OCI-LY3 (cell line): ENCODE measurements around the gene ARX.

Source experiments
- H2AFZ ChIP-seq: fragments of 200-600, 300-600 bp; shearing (Covaris generic); 2 replicates; pipeline ENCODE4 v1.6.0; 2014; ENCODE audit warnings: antibody characterized with exemption, low read depth, low read length
- H3K27ac ChIP-seq: fragments of 200-600, 300-600 bp; sonication (generic); 2 replicates; pipeline ENCODE4 v1.5.1; 2014; ENCODE audit warnings: mild to moderate bottlenecking, low read length, moderate library complexity, mixed read lengths
- H3K27me3 ChIP-seq: fragments of 200-600, 300-600 bp; sonication (generic); 2 replicates; pipeline ENCODE4 v1.6.1; 2014; ENCODE audit warnings: low read depth, low read length, mixed read lengths
- H3K36me3 ChIP-seq: fragments of 200-600, 300-600 bp; sonication (generic); replicated peaks from 2 replicates; pipeline ENCODE3; 2014; ENCODE audit warnings: low read depth, low read length, mixed read lengths
- H3K4me1 ChIP-seq: fragments of 300-600, 200-600 bp; sonication (generic); 2 replicates; pipeline ENCODE4 v1.6.1; 2014; ENCODE audit warnings: low read length, mixed read lengths
- H3K4me2 ChIP-seq: fragments of 200-600, 300-600 bp; sonication (generic); 2 replicates; pipeline ENCODE4 v1.6.1; 2014; ENCODE audit warnings: low read length, mixed read lengths
- H3K4me3 ChIP-seq: fragments of 300-600, 200-600 bp; sonication (generic); 2 replicates; pipeline ENCODE4 v1.5.1; 2014; ENCODE audit warnings: antibody characterized with exemption, mild to moderate bottlenecking, low read length, moderate library complexity
- H3K79me2 ChIP-seq: fragments of 300-600, 200-600 bp; shearing (Covaris generic); 2 replicates; pipeline ENCODE4 v1.6.1; 2014; ENCODE audit warnings: mild to moderate bottlenecking, low read length, mixed read lengths
- H3K9ac ChIP-seq: fragments of 300-600, 200-600 bp; shearing (Covaris generic); 2 replicates; pipeline ENCODE4 v1.6.0; 2014; ENCODE audit warnings: mild to moderate bottlenecking, low read length, moderate library complexity
- H3K9me3 ChIP-seq: fragments of 200-600, 300-600 bp; shearing (Covaris generic); 2 replicates; pipeline ENCODE4 v1.6.1; 2014; ENCODE audit warnings: low read length, mixed read lengths; ENCODE audit not compliant: insufficient read depth
- H4K20me1 ChIP-seq: fragments of 200-600, 300-600 bp; sonication (generic); 2 replicates; pipeline ENCODE4 v1.6.1; 2016; ENCODE audit warnings: low read length, mixed read lengths; ENCODE audit not compliant: insufficient read depth
- EZH2phosphoT487 ChIP-seq: fragments of 200-600 bp; shearing (Covaris generic); IDR thresholded peaks from 2 replicates; pipeline ENCODE4 v1.6.1; 2018; ENCODE audit warnings: antibody characterized with exemption, mixed run types, low read depth
- TF ChIP-seq, protein P1 (sequence below): fragments of 200-600, 300-600 bp; sonication (generic); IDR thresholded peaks from 2 replicates; pipeline ENCODE4 v1.5.1; 2014; ENCODE audit warnings: antibody characterized with exemption, low read length, low read depth

ARX gene

DNA sequence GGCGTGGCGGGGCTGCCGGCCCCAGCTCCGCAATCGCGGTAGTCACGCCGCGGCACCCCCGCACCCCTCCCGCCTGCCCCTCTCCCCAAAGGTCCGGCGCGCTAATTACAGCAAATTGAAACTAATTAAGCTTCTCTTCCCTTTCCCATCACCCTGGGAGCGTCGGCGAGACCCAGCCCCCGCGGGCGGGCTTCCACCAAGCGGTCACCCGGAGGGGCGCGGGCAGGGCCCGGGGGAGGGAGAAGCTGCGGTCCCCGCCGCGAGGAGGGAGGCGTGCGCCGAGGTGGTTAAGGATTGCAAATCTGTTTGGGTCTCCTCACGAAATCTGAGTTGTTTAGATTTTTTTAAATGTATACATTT is 13.1 kb downstream of the ARX start:
- Histone ChIP-seq H3K27ac (no peak overlapping the region), H3K36me3 (no peaks in the 10 kb centered on the region)

DNA sequence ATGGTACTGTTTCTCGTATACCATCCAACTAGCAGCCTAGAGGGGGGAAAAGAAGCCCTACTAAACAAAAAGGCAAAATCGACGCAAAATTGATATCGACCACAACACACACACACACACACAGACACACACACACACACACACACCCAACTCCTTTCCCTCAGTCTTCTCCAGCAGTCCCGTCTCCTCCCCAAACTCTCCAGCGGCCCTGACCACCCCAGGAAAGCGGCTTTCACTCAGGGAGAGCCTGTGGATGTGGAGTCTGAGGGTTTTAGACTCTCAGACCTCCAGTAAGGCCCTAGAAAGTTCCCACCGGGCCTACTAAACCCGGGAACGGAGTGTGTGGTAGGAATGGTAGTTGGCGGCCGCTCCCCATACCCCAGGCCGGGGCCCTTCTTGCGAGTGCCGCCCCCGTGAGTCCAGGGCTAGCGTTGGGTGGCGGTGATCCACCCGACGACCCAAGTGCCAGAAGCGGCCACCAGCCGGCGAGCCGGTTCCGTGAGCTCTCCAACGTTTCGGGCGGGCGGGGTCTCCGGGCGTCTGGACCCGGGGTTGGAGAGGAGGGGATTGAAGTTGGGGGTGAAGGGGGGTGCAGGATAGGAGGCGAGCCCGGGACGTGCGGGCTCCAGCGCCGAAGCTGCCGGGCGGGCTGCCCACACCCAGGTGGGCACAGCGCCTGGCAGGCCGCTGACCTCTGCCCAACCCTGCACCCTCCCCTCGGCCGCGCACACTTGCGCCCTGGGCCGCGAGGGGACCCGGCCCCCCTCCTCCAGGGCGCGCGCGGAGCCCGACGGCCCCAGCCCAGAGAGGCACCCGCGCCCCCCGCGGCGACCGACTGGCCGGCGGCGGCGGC is 13.7 kb downstream of the ARX start:
- no peak overlapping the region for H3K4me2 ChIP-seq
- H3K9ac ChIP-seq, result no peak overlapping the region
- no peaks in the 10 kb centered on the region for H3K4me1 ChIP-seq
- H3K79me2 ChIP-seq, result no peaks in the 10 kb centered on the region
- no peaks in the 10 kb centered on the region for H3K36me3 ChIP-seq
- H2AFZ ChIP-seq, result no peak overlapping the region
- H3K4me3 ChIP-seq, result no peak overlapping the region
- no peaks in the 10 kb centered on the region for H4K20me1 ChIP-seq
- H3K27me3 ChIP-seq, result no peaks in the 10 kb centered on the region
- no peak for TF ChIP-seq EZH2phosphoT487
- TF ChIP-seq, protein P1, sequence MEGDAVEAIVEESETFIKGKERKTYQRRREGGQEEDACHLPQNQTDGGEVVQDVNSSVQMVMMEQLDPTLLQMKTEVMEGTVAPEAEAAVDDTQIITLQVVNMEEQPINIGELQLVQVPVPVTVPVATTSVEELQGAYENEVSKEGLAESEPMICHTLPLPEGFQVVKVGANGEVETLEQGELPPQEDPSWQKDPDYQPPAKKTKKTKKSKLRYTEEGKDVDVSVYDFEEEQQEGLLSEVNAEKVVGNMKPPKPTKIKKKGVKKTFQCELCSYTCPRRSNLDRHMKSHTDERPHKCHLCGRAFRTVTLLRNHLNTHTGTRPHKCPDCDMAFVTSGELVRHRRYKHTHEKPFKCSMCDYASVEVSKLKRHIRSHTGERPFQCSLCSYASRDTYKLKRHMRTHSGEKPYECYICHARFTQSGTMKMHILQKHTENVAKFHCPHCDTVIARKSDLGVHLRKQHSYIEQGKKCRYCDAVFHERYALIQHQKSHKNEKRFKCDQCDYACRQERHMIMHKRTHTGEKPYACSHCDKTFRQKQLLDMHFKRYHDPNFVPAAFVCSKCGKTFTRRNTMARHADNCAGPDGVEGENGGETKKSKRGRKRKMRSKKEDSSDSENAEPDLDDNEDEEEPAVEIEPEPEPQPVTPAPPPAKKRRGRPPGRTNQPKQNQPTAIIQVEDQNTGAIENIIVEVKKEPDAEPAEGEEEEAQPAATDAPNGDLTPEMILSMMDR, result no peak
- no peak overlapping the region for H3K27ac ChIP-seq
- no peaks in the 10 kb centered on the region for H3K9me3 ChIP-seq

More for the DNA sequence above, 13.1 kb downstream of the ARX start:
- Histone ChIP-seq H3K79me2 (no peaks in the 10 kb centered on the region), H3K9ac (no peak overlapping the region), H2AFZ (no peak overlapping the region), H3K27me3 (no peaks in the 10 kb centered on the region), H3K4me2 (no peak overlapping the region), H3K9me3 (no peaks in the 10 kb centered on the region), H4K20me1 (no peaks in the 10 kb centered on the region), H3K4me3 (no peak overlapping the region), H3K4me1 (no peaks in the 10 kb centered on the region)
- TF ChIP-seq EZH2phosphoT487, result no peak
- TF ChIP-seq, protein P1, result no peak

DNA sequence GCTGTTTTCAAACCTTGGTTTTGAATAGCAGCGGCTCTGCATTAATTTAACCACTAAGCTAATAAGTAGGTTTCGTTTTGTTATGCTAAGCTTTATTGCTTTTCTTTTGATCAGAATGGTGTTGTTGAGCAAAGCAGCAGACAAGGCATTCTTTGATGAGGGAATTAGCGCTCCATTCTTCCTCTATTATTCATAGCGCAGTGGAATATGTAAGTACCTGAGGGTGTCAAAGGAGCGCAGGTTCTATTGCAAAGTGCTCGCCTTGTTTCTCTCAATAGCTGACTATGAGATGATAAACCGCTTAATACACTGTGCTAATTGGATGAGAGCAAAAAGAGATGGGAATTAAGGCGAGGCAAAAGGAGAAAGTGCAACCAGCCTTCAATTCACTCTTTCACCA is 16.3 kb downstream of the ARX start:
- Histone ChIP-seq H3K79me2 (no peaks in the 10 kb centered on the region), H2AFZ (no peak overlapping the region), H3K4me2 (no peak overlapping the region), H3K36me3 (no peaks in the 10 kb centered on the region), H3K27me3 (no peaks in the 10 kb centered on the region), H3K4me3 (no peak overlapping the region), H3K27ac (no peak overlapping the region), H3K9me3 (no peaks in the 10 kb centered on the region), H4K20me1 (no peaks in the 10 kb centered on the region), H3K4me1 (no peaks in the 10 kb centered on the region), H3K9ac (no peak overlapping the region)
- no peak for TF ChIP-seq EZH2phosphoT487
- TF ChIP-seq, protein P1, result no peak

DNA sequence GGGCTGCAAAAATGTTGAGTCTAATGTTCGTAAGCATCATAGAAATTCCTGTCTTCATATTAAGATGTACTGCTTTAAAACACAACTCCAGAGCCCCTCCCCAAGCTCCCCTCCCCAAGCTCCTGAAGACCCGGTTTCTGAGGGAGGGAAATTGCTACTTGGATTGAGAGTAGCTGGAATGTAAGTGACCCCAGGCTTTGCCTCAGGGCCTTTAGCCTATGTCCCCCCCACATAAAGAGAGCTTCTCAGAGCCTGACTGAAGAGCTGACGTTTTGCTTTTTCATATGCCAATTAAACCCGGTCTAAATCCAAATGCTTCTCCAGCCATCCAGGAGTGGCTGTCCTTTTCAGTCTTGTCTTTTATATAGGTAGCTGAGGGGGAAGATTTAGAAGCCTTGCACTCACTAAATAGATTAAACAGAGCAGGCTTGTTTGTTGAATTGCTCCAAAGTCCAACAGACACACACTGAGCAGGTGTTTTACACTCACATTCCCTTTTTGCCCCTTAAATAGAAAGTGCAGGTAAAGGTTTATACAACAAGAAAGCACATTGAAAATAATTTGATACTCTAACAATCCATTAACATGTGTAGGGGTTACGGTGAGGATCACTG is 19.6 kb downstream of the ARX start:
- no peak overlapping the region for H3K4me2 ChIP-seq
- no peak overlapping the region for H3K9ac ChIP-seq
- no peaks in the 10 kb centered on the region for H3K36me3 ChIP-seq
- H3K9me3 ChIP-seq, result no peaks in the 10 kb centered on the region
- no peaks in the 10 kb centered on the region for H3K4me1 ChIP-seq
- H3K27me3 ChIP-seq, result no peaks in the 10 kb centered on the region
- no peak overlapping the region for H3K27ac ChIP-seq
- TF ChIP-seq, protein P1, result no peak
- TF ChIP-seq EZH2phosphoT487, result no peak
- no peaks in the 10 kb centered on the region for H3K79me2 ChIP-seq
- no peaks in the 10 kb centered on the region for H4K20me1 ChIP-seq
- H3K4me3 ChIP-seq, result no peak overlapping the region
- H2AFZ ChIP-seq, result no peak overlapping the region
